ENCODE results near the gene CLPX.

DNA sequence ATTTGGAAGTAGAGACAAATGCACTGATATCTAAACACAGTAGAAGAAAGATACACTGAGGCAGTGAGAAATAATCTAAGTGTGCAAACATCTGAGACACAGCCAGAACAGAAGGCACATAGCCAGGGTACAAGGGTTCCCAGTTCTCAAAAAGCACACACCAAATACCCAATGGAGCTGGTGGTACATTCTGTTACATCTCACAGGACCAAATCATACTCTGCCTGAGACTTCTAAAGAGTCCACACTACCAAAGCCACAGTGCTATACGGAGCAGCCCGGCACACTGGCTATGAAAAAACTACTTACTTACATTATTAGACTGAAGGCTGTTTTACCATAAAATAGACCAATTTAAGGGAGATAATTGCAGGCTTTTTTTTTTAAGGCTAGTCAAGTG, 19.3 kb downstream of the CLPX start:
- no peak for TF ChIP-seq POLR2A (IDR thresholded peaks at IDR 0.05)
- TF ChIP-seq, protein P1, sequence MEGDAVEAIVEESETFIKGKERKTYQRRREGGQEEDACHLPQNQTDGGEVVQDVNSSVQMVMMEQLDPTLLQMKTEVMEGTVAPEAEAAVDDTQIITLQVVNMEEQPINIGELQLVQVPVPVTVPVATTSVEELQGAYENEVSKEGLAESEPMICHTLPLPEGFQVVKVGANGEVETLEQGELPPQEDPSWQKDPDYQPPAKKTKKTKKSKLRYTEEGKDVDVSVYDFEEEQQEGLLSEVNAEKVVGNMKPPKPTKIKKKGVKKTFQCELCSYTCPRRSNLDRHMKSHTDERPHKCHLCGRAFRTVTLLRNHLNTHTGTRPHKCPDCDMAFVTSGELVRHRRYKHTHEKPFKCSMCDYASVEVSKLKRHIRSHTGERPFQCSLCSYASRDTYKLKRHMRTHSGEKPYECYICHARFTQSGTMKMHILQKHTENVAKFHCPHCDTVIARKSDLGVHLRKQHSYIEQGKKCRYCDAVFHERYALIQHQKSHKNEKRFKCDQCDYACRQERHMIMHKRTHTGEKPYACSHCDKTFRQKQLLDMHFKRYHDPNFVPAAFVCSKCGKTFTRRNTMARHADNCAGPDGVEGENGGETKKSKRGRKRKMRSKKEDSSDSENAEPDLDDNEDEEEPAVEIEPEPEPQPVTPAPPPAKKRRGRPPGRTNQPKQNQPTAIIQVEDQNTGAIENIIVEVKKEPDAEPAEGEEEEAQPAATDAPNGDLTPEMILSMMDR (IDR thresholded peaks at IDR 0.05), result no peak
- TF ChIP-seq EP300 (IDR thresholded peaks at IDR 0.05), result no peak
